Parathyroid adenoma (tissue), 2 donors: Measurements from ENCODE around the gene MAGI3.

Experiments
- H2AFZ ChIP-seq: fragments of 300-600 bp; sonication (generic); one replicate; pipeline ENCODE4 v1.7.0; 2017; ENCODE audit warnings: antibody characterized with exemption, mild to moderate bottlenecking
- H3K27ac ChIP-seq: fragments of 300-600 bp; sonication (generic); one replicate; pipeline ENCODE4 v1.7.0; 2017
- H3K27me3 ChIP-seq: fragments of 300-600 bp; sonication (generic); one replicate; pipeline ENCODE4 v1.7.0; 2017; ENCODE audit warnings: low read length; ENCODE audit not compliant: control insufficient read depth, insufficient read depth
- H3K36me3 ChIP-seq: fragments of 300-600 bp; sonication (generic); one replicate; pipeline ENCODE4 v1.7.0; 2017; ENCODE audit warnings: low read length; ENCODE audit not compliant: control insufficient read depth, insufficient read depth
- H3K4me1 ChIP-seq: fragments of 300-600 bp; sonication (generic); one replicate; pipeline ENCODE4 v1.7.0; 2017; ENCODE audit warnings: control low read depth
- H3K4me2 ChIP-seq: fragments of 300-600 bp; sonication (generic); one replicate; pipeline ENCODE4 v1.7.0; 2017; ENCODE audit warnings: low read length
- H3K4me3 ChIP-seq: fragments of 300-600 bp; sonication (generic); one replicate; pipeline ENCODE4 v1.7.0; 2017; ENCODE audit warnings: low read depth, low read length
- H3K79me2 ChIP-seq: fragments of 300-600 bp; sonication (generic); one replicate; pipeline ENCODE4 v1.7.0; 2017; ENCODE audit warnings: control low read depth
- H3K9ac ChIP-seq: fragments of 300-600 bp; sonication (generic); one replicate; pipeline ENCODE4 v1.7.0; 2017; ENCODE audit warnings: mild to moderate bottlenecking
- H3K9me3 ChIP-seq: fragments of 300-600 bp; sonication (generic); one replicate; pipeline ENCODE4 v1.7.0; 2017; ENCODE audit warnings: low read length; ENCODE audit not compliant: control insufficient read depth
- TF ChIP-seq, protein P1 (sequence below): fragments of 300-600 bp; sonication (generic); IDR thresholded peaks from one replicate; pipeline ENCODE4 v1.7.0; 2017; ENCODE audit warnings: antibody characterized with exemption, mild to moderate bottlenecking
- donor health status: primary hyperparathyroidism.

MAGI3 gene

GRCh38 chr1:113388017-113388620 lies 2.2 kb upstream of the MAGI3 start:
- H3K4me3 ChIP-seq, result no peak overlapping the region
- no peak overlapping the region for H3K4me2 ChIP-seq
- no peak overlapping the region for H3K9ac ChIP-seq
- peak overlapping the region; percentile 95 for H2AFZ ChIP-seq
- no peaks in the 10 kb centered on the region for H3K27me3 ChIP-seq
- no peaks in the 10 kb centered on the region for H3K36me3 ChIP-seq
- H3K27ac ChIP-seq, result no peak overlapping the region
- TF ChIP-seq, protein P1, sequence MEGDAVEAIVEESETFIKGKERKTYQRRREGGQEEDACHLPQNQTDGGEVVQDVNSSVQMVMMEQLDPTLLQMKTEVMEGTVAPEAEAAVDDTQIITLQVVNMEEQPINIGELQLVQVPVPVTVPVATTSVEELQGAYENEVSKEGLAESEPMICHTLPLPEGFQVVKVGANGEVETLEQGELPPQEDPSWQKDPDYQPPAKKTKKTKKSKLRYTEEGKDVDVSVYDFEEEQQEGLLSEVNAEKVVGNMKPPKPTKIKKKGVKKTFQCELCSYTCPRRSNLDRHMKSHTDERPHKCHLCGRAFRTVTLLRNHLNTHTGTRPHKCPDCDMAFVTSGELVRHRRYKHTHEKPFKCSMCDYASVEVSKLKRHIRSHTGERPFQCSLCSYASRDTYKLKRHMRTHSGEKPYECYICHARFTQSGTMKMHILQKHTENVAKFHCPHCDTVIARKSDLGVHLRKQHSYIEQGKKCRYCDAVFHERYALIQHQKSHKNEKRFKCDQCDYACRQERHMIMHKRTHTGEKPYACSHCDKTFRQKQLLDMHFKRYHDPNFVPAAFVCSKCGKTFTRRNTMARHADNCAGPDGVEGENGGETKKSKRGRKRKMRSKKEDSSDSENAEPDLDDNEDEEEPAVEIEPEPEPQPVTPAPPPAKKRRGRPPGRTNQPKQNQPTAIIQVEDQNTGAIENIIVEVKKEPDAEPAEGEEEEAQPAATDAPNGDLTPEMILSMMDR, result no peak
- H3K9me3 ChIP-seq, result no peaks in the 10 kb centered on the region
- no peaks in the 10 kb centered on the region for H3K79me2 ChIP-seq
- no peaks in the 10 kb centered on the region for H3K4me1 ChIP-seq

GRCh38 chr1:113388621-113389358 lies 1.5 kb upstream of the MAGI3 start:
- Histone ChIP-seq H3K9me3 (no peaks in the 10 kb centered on the region), H3K27ac (peak overlapping the region; percentile 27), H3K27me3 (no peaks in the 10 kb centered on the region), H3K4me2 (peak overlapping the region; percentile 89), H2AFZ (peak overlapping the region; percentile 95), H3K36me3 (no peaks in the 10 kb centered on the region), H3K4me1 (no peaks in the 10 kb centered on the region), H3K9ac (no peak overlapping the region), H3K79me2 (no peaks in the 10 kb centered on the region), H3K4me3 (peak overlapping the region; percentile 76)
- TF ChIP-seq, protein P1, result no peak

- Histone ChIP-seq H3K36me3 (no peaks in the 10 kb centered on the region), H3K9ac (no peak overlapping the region), H3K27ac (peak overlapping the region; percentile 69), H3K9me3 (no peaks in the 10 kb centered on the region), H3K4me2 (peak overlapping the region; percentile 89), H3K4me3 (peak overlapping the region; percentile 76), H3K79me2 (no peaks in the 10 kb centered on the region), H3K27me3 (no peaks in the 10 kb centered on the region), H3K4me1 (no peaks in the 10 kb centered on the region), H2AFZ (peak overlapping the region; percentile 95)
- TF ChIP-seq, protein P1, result no peak
These were observed 859 bp upstream of the MAGI3 start for GRCh38 chr1:113389359-113389952.

DNA sequence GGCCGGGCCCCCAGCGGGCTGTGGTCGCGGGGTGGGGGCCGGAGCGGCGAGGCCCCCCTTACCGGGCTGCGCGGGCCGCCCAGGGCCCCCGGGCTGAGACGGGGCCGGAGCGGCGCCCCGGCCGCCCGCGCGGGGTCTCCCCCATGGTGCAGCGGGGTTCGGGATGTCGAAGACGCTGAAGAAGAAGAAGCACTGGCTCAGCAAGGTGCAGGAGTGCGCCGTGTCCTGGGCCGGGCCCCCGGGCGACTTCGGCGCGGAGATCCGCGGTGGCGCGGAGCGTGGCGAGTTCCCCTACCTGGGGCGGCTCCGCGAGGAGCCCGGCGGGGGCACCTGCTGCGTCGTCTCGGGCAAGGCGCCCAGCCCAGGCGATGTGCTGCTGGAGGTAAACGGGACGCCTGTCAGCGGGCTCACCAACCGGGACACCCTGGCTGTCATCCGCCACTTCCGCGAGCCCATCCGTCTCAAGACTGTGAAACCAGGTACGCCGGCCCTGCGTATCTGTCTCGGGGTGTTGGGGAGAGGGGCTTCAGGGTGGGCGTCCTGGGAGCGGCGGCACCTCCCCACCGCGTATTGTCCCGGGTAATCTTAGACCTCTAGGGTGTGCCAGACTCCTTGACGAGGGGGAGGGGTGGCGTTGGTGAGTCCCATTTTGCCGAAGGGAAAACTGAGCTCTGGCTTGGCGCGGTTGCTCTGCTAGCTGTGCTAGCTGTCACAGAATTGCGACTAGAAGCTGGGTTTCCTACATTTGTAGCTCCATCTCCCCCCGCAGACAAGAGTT lies 745 bp downstream of the MAGI3 start:
- Histone ChIP-seq H3K4me1 (no peaks in the 10 kb centered on the region), H3K4me2 (peak overlapping the region; percentile 93), H3K4me3 (peak overlapping the region; percentile 76), H3K9ac (no peak overlapping the region), H3K27ac (peak overlapping the region; percentile 69), H3K36me3 (no peaks in the 10 kb centered on the region), H3K27me3 (no peaks in the 10 kb centered on the region), H2AFZ (peak overlapping the region; percentile 95), H3K79me2 (no peaks in the 10 kb centered on the region), H3K9me3 (no peaks in the 10 kb centered on the region)
- TF ChIP-seq, protein P1, result no peak
